Measurements from ENCODE around the gene SESTD1.
A peak's percentile ranks its signal among the peaks of the same experiment; 100 is the strongest.

SESTD1 gene

DNA sequence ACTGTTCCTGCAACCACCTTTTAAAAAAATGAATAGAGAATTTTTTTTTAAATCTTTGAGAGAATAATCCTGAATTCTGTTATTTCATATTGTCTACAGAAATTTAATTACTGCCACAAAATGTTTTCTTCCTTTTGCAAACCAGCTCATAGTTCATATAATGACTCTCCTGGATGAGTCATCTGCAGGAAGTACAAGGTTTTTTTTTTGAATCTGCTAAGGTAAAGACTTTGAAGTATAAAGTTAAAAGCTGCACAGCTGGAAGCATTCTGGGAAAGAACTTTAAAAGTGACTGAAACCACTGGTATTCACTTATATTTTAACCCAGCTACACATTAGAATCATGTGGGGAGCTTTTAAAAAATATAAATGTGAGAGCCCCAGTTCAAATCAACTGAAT, 25.4 kb downstream of the SESTD1 start:
- no peaks in the 10 kb centered on the region for H3K27me3 Mint-ChIP-seq (ENCODE audit: low read depth, poor library complexity)
- no peak overlapping the region for H3K27ac Mint-ChIP-seq
- TF ChIP-seq, protein P1, sequence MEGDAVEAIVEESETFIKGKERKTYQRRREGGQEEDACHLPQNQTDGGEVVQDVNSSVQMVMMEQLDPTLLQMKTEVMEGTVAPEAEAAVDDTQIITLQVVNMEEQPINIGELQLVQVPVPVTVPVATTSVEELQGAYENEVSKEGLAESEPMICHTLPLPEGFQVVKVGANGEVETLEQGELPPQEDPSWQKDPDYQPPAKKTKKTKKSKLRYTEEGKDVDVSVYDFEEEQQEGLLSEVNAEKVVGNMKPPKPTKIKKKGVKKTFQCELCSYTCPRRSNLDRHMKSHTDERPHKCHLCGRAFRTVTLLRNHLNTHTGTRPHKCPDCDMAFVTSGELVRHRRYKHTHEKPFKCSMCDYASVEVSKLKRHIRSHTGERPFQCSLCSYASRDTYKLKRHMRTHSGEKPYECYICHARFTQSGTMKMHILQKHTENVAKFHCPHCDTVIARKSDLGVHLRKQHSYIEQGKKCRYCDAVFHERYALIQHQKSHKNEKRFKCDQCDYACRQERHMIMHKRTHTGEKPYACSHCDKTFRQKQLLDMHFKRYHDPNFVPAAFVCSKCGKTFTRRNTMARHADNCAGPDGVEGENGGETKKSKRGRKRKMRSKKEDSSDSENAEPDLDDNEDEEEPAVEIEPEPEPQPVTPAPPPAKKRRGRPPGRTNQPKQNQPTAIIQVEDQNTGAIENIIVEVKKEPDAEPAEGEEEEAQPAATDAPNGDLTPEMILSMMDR (IDR thresholded peaks at IDR 0.05) = no peak
- H3K4me3 Mint-ChIP-seq = no peak overlapping the region
- H3K4me1 Mint-ChIP-seq = peaks cover 35% of the 10 kb centered on the region
- DNase-seq = no peak
- H3K36me3 Mint-ChIP-seq (ENCODE audit: low read depth) = peaks cover 42% of the 10 kb centered on the region
- peaks cover 37% of the 10 kb centered on the region for H3K9me3 Mint-ChIP-seq

GRCh38 chr2:179238027-179238426, 26.6 kb downstream of the SESTD1 start:
- Mint-ChIP-seq H3K27me3 (ENCODE audit: low read depth, poor library complexity) (no peaks in the 10 kb centered on the region), H3K4me3 (no peak overlapping the region), H3K27ac (no peak overlapping the region), H3K4me1 (peaks cover 35% of the 10 kb centered on the region), H3K36me3 (ENCODE audit: low read depth) (peaks cover 38% of the 10 kb centered on the region), H3K9me3 (peaks cover 30% of the 10 kb centered on the region)
- TF ChIP-seq, protein P1 (IDR thresholded peaks at IDR 0.05) = no peak
- DNase-seq = no peak

DNA sequence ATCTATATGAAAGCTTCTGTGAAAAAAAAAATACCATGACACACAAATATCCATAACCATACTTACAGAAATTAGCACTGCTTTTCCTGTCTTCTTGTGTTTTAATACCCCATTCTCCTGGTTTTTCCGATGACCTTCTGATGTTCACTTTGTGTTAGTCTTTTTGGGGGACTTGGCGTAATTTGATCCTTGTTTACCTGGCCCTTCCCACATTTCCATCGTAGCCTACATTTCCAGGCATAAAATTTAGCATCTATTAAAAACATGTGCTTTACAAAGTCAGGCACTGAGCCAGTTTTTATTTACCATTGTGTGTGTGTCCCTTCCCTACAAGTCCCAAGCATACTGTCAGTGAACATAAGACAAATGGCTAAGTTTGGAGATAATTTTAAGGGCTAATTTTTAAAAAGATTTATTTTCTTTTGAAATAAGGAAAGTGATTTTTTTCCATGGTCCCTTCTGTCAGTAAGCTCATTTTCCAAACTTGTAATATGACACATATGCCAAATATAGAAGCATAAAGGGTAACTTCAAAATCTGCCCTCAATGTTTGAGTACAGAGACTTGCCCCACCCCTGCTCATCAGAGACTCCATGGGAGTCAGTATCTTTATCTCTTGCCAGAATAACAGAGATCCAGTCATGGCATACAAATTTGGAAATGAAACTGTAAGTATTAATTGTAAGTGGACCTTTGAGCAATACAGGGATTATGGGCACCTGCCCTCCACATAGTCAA, 27.3 kb downstream of the SESTD1 start:
- H3K4me3 Mint-ChIP-seq = no peak overlapping the region
- H3K4me1 Mint-ChIP-seq = peaks cover 35% of the 10 kb centered on the region

GRCh38 chr2:179235463-179236108, 29.0 kb downstream of the SESTD1 start:
- H3K27ac Mint-ChIP-seq = peak overlapping the region; percentile 2
- H3K4me1 Mint-ChIP-seq = peaks cover 28% of the 10 kb centered on the region
- TF ChIP-seq, protein P1 (IDR thresholded peaks at IDR 0.05) = no peak

More for the DNA sequence above, 27.3 kb downstream of the SESTD1 start:
- Mint-ChIP-seq H3K9me3 (peaks cover 24% of the 10 kb centered on the region), H3K36me3 (ENCODE audit: low read depth) (peaks cover 37% of the 10 kb centered on the region), H3K27ac (no peak overlapping the region), H3K27me3 (ENCODE audit: low read depth, poor library complexity) (no peaks in the 10 kb centered on the region)
- no peak for DNase-seq
- TF ChIP-seq, protein P1 (IDR thresholded peaks at IDR 0.05) = no peak

DNA sequence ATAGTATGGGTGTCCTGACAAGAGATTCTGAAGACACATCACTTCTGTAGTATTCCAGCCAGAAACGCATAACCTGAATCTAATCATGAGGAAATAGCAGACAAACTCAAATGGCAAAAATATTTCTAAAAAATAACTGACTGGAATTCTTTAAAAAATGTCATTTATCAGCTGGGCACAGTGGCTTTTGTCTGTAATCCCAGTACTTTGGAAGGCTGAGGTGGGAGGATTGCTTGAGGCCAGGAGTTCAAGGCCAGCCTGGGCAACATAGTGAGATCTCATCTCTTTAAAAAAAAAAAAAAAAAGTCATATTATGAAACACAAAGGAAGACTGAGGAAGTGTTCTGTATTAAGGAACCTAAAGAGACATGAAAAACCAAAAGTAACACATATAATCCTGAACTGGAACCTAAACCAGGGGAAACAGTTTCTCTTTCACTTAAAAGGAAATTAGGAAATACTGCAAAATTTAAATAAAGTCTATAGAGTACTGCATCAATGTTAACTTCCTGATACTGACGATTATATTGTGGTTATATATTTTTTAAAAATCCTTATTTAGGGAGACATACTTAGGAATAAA, 29.9 kb downstream of the SESTD1 start:
- Mint-ChIP-seq H3K9me3 (no peaks in the 10 kb centered on the region), H3K36me3 (ENCODE audit: low read depth) (peaks cover 13% of the 10 kb centered on the region), H3K27ac (no peak overlapping the region), H3K27me3 (ENCODE audit: low read depth, poor library complexity) (no peaks in the 10 kb centered on the region), H3K4me3 (no peak overlapping the region), H3K4me1 (peaks cover 20% of the 10 kb centered on the region)
- DNase-seq = no peak
- TF ChIP-seq, protein P1 (IDR thresholded peaks at IDR 0.05) = no peak

More at GRCh38 chr2:179235463-179236108, 29.0 kb downstream of the SESTD1 start:
- no peak for DNase-seq
- no peak overlapping the region for H3K4me3 Mint-ChIP-seq
- H3K9me3 Mint-ChIP-seq = peaks cover 6% of the 10 kb centered on the region
- H3K36me3 Mint-ChIP-seq (ENCODE audit: low read depth) = peaks cover 21% of the 10 kb centered on the region
- H3K27me3 Mint-ChIP-seq (ENCODE audit: low read depth, poor library complexity) = no peaks in the 10 kb centered on the region
